Heart left ventricle (tissue), 16 donors: Measurements from ENCODE around the gene SWAP70. TPM values are rescaled to one million over a fixed set of nuclear protein-coding genes. Genes with fewer than 3 reads are reported as not detected.
"Not testable (repeated sequence)": the region's sequence is repeated elsewhere in the genome, so short reads cannot be mapped to it uniquely, and the experiment has no call there.

Source experiments
- ATAC-seq, 4 donors: fragments of 200-7000 bp; cut with Tn5 transposase; one replicate each; pipeline ENCODE4 v1.9.1; 2020 to 2022; ENCODE audit warnings: moderate library complexity in 4 of 4, mild to moderate bottlenecking in 3 of 4, moderate number of reproducible peaks in 1 of 4
- DNase-seq, 5 donors: peaks; one replicate each; pipeline ENCODE4 v3.0.0-alpha.2; 2020
- H3K27ac ChIP-seq, 12 donors: fragments of 200-600 bp; sonication (generic) in 4 of 12; one replicate each; pipeline versions ENCODE4 v1.5.0 to v1.8.0; 2016 to 2022; ENCODE audit warnings: mild to moderate bottlenecking in 2 of 12
- H3K27me3 ChIP-seq, 9 donors: fragments of 200-600 bp; sonication (generic) in 2 of 9; one replicate each; pipeline versions ENCODE4 v1.5.1 to v1.8.0; 2016 to 2022; ENCODE audit warnings: mild to moderate bottlenecking in 3 of 9
- H3K36me3 ChIP-seq, 9 donors: fragments of 200-600 bp; sonication (generic) in 2 of 9; one replicate each; pipeline versions ENCODE4 v1.5.0 to v1.8.0; 2018 to 2022; ENCODE audit warnings: mild to moderate bottlenecking in 2 of 9
- H3K4me1 ChIP-seq, 12 donors: fragments of 200-600 bp; sonication (generic) in 4 of 12; one replicate each; pipeline versions ENCODE4 v1.5.0 to v1.8.0; 2016 to 2022; ENCODE audit warnings: mild to moderate bottlenecking in 3 of 12
- H3K4me3 ChIP-seq, 12 donors: fragments of 200-600 bp; sonication (generic) in 4 of 12; one replicate each; pipeline versions ENCODE4 v1.5.0 to v1.8.0; 2017 to 2022; ENCODE audit warnings: mild to moderate bottlenecking in 9 of 12, moderate library complexity in 4 of 12
- H3K9me3 ChIP-seq, 12 donors: fragments of 200-600 bp; sonication (generic) in 4 of 12; one replicate each; pipeline versions ENCODE4 v1.5.0 to v1.8.0; 2016 to 2022; ENCODE audit warnings: mild to moderate bottlenecking in 1 of 12
- POLR2A ChIP-seq, 2 donors: fragments of 450-650 bp; IDR thresholded peaks; one replicate each; pipeline ENCODE4 v1.6.1; 2017; ENCODE audit warnings: antibody characterized with exemption in 2 of 2, mild to moderate bottlenecking in 2 of 2, moderate library complexity in 2 of 2
- WGBS, 4 donors: extraction: QIAGEN DNeasy Blood & Tissue Kit in 2 of 4; methylation state at CpG; one replicate each; pipeline versions ENCODE4 v1.1.5 to v1.1.7; 2013 to 2018; 5-methylcytosine and 5-hydroxymethylcytosine counted together
- intact Hi-C, 10 donors: fragments of 100-400 bp; cut with DNase I; formaldehyde crosslinking; loops; one replicate each; pipeline versions ENCODE4 v1.11.1 to v1.14.2; 2022
- polyA plus RNA-seq, 2 donors: library from polyadenylated mRNA; stranded (reverse); fragments of 200-250 nt; gene quantifications; one replicate each; pipeline ENCODE4 v1.2.3, GENCODE V29; 2013
- total RNA-seq, 9 donors: library from RNA; depleted of rRNA in 2 of 9; stranded (reverse); fragments of >200 nt in 2 of 9; fragmentation: NEBNext Ultra II Directional in 3 of 9; extraction: Animal tissue kit (Norgen Biotek cat#: 25700) in 3 of 9; gene quantifications; one replicate each; pipeline versions ENCODE4 v1.1.0 to v1.2.4, GENCODE V29; 2016 to 2023
- TF ChIP-seq, protein P1 (sequence below), 12 donors: fragments of 200-600 bp; sonication (generic) in 4 of 12; IDR thresholded peaks; one replicate each; pipeline versions ENCODE4 v1.5.0 to v1.8.0; 2018 to 2022; ENCODE audit warnings: antibody characterized with exemption in 12 of 12, mild to moderate bottlenecking in 5 of 12
- donor health status: ischemic (EF 13 %, LVEDD 7.1; RV severe dilation, severe dysfunction).
- donor health status: healthy with polysubstance abuse.
- donor health status: DM: no; HTN: yes; CAD: no.
- donor health status: DM: no; HTN: no; CAD: no.
- donor health status: ischemic (EF 25% LVEDD 6.9; RV normal size, moderate dysfunction).
- donor health status: ischemic (EF 25% LVEDD 5.7; RV mildly dilated, moderate dysfunction).
- donor health status: healthy.
- donor health status: DM: yes; HTN: yes; CAD: no.
- donor health status: ischemic (EF 35%, LVEDD 5.7; RV mildly dilated, moderate dysfunction).
- donor health status: nonischemic (EF 11% LVEDD 7.7; RV severe dilation, severe dysfunction).
- donor health status: DM: yes; HTN: yes; CAD: no.
- donor health status: PGD.
- donor health status: ischemic (EF 29% LVEDD 5.4; RV normal size, mild dysfunction).
- donor health status: nonischemic (EF 23%, LVEDD 6.1; RV moderate dilation, normal function).

Gene SWAP70
- total and polyA plus RNA-seq, 11 donors = 6.0 to 38.5 (median 21.8) TPM

DNA sequence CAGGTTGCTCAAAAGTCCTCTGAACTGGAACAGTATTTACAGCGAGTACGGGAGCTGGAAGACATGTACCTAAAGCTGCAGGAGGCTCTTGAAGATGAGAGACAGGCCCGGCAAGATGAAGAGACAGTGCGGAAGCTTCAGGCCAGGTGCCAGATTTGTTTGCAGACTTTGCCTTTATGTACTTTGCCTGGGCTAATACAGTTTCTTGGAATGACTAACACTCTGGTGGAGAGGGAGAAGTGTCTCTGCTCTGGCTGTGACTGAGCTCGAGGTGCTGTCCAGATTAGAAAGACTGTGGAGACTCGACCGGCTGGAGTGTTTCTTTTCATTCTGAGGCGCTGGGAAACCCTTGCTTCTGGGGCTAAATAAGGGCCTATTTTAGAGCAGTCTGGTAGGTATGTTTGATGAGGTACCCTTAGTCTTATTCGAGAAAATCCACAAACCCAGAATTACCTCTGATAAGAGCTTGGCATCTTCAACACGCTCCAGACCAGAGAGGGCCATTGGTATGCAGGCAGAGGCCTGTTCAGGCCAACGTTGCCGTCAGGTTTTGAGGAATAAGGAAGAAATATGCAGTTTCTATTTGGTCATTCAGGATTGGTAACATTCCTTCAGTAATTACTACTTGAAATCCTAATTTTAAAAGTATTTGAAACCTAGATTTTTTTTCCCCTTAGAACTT is 76.5 kb downstream of the SWAP70 start:
- TF ChIP-seq POLR2A (IDR thresholded peaks at IDR 0.05) = no peak
- TF ChIP-seq, protein P1, sequence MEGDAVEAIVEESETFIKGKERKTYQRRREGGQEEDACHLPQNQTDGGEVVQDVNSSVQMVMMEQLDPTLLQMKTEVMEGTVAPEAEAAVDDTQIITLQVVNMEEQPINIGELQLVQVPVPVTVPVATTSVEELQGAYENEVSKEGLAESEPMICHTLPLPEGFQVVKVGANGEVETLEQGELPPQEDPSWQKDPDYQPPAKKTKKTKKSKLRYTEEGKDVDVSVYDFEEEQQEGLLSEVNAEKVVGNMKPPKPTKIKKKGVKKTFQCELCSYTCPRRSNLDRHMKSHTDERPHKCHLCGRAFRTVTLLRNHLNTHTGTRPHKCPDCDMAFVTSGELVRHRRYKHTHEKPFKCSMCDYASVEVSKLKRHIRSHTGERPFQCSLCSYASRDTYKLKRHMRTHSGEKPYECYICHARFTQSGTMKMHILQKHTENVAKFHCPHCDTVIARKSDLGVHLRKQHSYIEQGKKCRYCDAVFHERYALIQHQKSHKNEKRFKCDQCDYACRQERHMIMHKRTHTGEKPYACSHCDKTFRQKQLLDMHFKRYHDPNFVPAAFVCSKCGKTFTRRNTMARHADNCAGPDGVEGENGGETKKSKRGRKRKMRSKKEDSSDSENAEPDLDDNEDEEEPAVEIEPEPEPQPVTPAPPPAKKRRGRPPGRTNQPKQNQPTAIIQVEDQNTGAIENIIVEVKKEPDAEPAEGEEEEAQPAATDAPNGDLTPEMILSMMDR (IDR thresholded peaks at IDR 0.05) = no peak
- peaks cover 0 to 33% (median 4%) of the 10 kb centered on the region in 12 donors for H3K4me1 ChIP-seq
- no peak for DNase-seq
- 83 to 91% (median 84%) methylated on average over 12 of the region's 12 CpGs for WGBS, 4 donors
- peaks cover 1 to 89% (median 62%) of the 10 kb centered on the region in 9 donors for H3K36me3 ChIP-seq
- intact Hi-C loops = loop anchor here in 1 of 10 donors (10.0 kb wide), 1 partner anchor 206 kb away; no protein-coding TSS in a partner anchor
- no peak overlapping the region for H3K4me3 ChIP-seq
- no peaks in the 10 kb centered on the region for H3K27me3 ChIP-seq
- peaks cover 0 to 12% (median 1%) of the 10 kb centered on the region in 12 donors for H3K9me3 ChIP-seq
- ATAC-seq = peak in 1 of 4 donors; percentile 33
- no peak overlapping the region for H3K27ac ChIP-seq

GRCh38 chr11:9741260-9741659 is 77.4 kb downstream of the SWAP70 start:
- peaks cover 0 to 89% (median 67%) of the 10 kb centered on the region in 9 donors for H3K36me3 ChIP-seq
- WGBS, 4 donors = 68 to 83% (median 77%) methylated on average over 6 of the region's 6 CpGs
- intact Hi-C loops = loop anchor here in 1 of 10 donors (10.0 kb wide), 1 partner anchor 206 kb away; no protein-coding TSS in a partner anchor

GRCh38 chr11:9743512-9743911 is 79.6 kb downstream of the SWAP70 start:
- 54 to 96% (median 91%) methylated on average over 3 of the region's 3 CpGs for WGBS, 4 donors
- not testable (repeated sequence) for H3K9me3 ChIP-seq, ATAC-seq, H3K27ac ChIP-seq, DNase-seq, H3K4me3 ChIP-seq, H3K27me3 ChIP-seq
- H3K4me1 ChIP-seq = peaks cover 0 to 39% (median 8%) of the 10 kb centered on the region in 12 donors
- peaks cover 0 to 76% (median 58%) of the 10 kb centered on the region in 9 donors for H3K36me3 ChIP-seq
- intact Hi-C loops = loop anchor here in 1 of 10 donors (10.0 kb wide), 1 partner anchor 209 kb away; no protein-coding TSS in a partner anchor

More at GRCh38 chr11:9741260-9741659, 77.4 kb downstream of the SWAP70 start:
- ATAC-seq (peak in 2 of 4 donors; percentile 41 to 42), DNase-seq (no peak)
- Histone ChIP-seq H3K27ac (no peak overlapping the region), H3K9me3 (peaks cover 0 to 2% (median 0%) of the 10 kb centered on the region in 12 donors), H3K27me3 (no peaks in the 10 kb centered on the region), H3K4me3 (no peak overlapping the region), H3K4me1 (peaks cover 0 to 42% (median 4%) of the 10 kb centered on the region in 12 donors)
- TF ChIP-seq POLR2A (IDR thresholded peaks at IDR 0.05) = no peak

DNA sequence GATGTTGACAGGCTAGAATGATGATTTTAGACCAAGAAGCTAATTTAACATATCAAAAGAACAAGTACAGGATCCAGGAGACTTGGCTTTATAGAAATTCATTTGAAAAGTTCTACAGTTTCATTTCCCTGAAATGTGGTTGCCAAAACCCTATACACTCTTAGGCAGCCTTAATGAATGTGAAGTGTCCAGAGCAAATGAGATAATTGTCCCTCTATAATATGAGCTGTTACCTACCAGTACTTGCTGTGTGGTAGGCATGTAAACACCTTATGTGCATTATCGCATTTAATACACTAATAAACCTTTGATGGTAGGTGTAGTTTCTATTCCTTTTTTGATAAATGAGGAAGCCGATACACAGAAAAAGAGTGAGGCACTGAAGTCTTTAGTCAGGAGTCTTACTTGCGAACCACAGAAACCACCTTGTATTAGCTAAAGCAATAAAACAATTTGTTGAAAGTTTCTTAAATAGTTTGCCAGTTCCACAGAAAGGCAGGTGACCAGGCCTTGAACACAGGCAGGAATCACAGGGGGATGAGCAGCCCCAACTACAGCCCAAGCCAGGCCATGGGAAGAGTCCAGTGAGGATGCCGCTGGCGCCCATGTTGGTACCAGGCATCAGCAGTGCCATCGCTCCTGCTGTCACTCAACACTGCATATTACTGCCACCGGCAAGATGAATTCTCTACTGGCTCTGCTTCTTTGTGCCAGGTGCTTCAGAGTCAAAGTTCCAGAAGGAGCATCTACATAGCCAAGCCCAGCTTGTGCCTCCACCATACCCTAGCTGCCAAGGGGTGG is 81.7 kb downstream of the SWAP70 start:
- intact Hi-C loops = loop anchor here in 8 of 10 donors (5.0 to 10.0 kb wide), 6 partner anchors 118 to 218 kb away; no protein-coding TSS in a partner anchor
- TF ChIP-seq POLR2A (IDR thresholded peaks at IDR 0.05) = no peak
- TF ChIP-seq, protein P1 (IDR thresholded peaks at IDR 0.05) = no peak
- H3K36me3 ChIP-seq = peaks cover 0 to 75% (median 58%) of the 10 kb centered on the region in 9 donors

More for the DNA sequence above, 81.7 kb downstream of the SWAP70 start:
- Histone ChIP-seq H3K4me3 (no peak overlapping the region), H3K9me3 (no peaks in the 10 kb centered on the region), H3K4me1 (peaks cover 0 to 24% (median 5%) of the 10 kb centered on the region in 12 donors), H3K27ac (no peak overlapping the region), H3K27me3 (no peaks in the 10 kb centered on the region)
- WGBS, 4 donors = 79 to 93% (median 86%) methylated on average over 7 of the region's 7 CpGs
- ATAC-seq (no peak), DNase-seq (no peak)
